GM12874 (cell line): Measurements from ENCODE around the gene UPP2.

Experiments
- CTCF ChIP-seq: IDR thresholded peaks from 2 replicates; pipeline ENCODE4 v1.5.1; 2011; ENCODE audit warnings: low read depth, mild to moderate bottlenecking, control low read depth, low read length, moderate library complexity; ENCODE audit not compliant: insufficient read depth

The UPP2 gene

GRCh38 chr2:158095269-158095668 lies 6.4 kb upstream of the UPP2 start:
- TF ChIP-seq CTCF, result no peak

- no peak for TF ChIP-seq CTCF
These were observed 5.8 kb upstream of the UPP2 start for GRCh38 chr2:158095912-158096311.

- TF ChIP-seq CTCF, result no peak
These were observed 4.2 kb upstream of the UPP2 start for GRCh38 chr2:158097481-158097880.

GRCh38 chr2:158098178-158098577 lies 3.5 kb upstream of the UPP2 start:
- no peak for TF ChIP-seq CTCF

- no peak for TF ChIP-seq CTCF
These were observed 2.0 kb upstream of the UPP2 start for GRCh38 chr2:158099716-158100115.

GRCh38 chr2:158100411-158100810 lies 1.3 kb upstream of the UPP2 start:
- TF ChIP-seq CTCF, result no peak

GRCh38 chr2:158102446-158102845 lies 770 bp downstream of the UPP2 start:
- no peak for TF ChIP-seq CTCF
